ENCODE measurements around the gene DST.

- TF ChIP-seq CTCF (IDR thresholded peaks at IDR 0.05; ENCODE audit: control extremely low read depth in 1 of 3, insufficient read depth in 1 of 3, low read depth in 1 of 3, low read length in 3 of 3): no peak
- no peak for TF ChIP-seq EZH2 (IDR thresholded peaks at IDR 0.05; ENCODE audit: low read depth, low read length, severe bottlenecking)
- TF ChIP-seq ZNF274 (IDR thresholded peaks at IDR 0.05; ENCODE audit: borderline replicate concordance, extremely low read depth, low read length): no peak
- TF ChIP-seq SP1 (IDR thresholded peaks at IDR 0.05; ENCODE audit: low read depth, low read length): no peak
- no peak for TF ChIP-seq RFX5 (IDR thresholded peaks at IDR 0.05; ENCODE audit: borderline replicate concordance, low read depth, low read length)
- no peak for TF ChIP-seq YY1 (IDR thresholded peaks at IDR 0.05; ENCODE audit: low read depth, low read length)
- no peak for TF ChIP-seq KDM4A (IDR thresholded peaks at IDR 0.05; ENCODE audit: low read depth, low read length, severe bottlenecking)
- TF ChIP-seq POLR2A (IDR thresholded peaks at IDR 0.05; ENCODE audit: control extremely low read depth in 1 of 2, low read depth in 2 of 2, low read length in 2 of 2): no peak
- no peak for TF ChIP-seq MAX (IDR thresholded peaks at IDR 0.05)
- TF ChIP-seq USF2 (IDR thresholded peaks at IDR 0.05; ENCODE audit: low read length): no peak
- TF ChIP-seq POLR2AphosphoS5 (IDR thresholded peaks at IDR 0.05; ENCODE audit: low read depth, low read length): no peak
- no peak for TF ChIP-seq GABPA (IDR thresholded peaks at IDR 0.05; ENCODE audit: borderline replicate concordance, insufficient read depth, low read length)
Observed at GRCh38 chr6:56480246-56480645, 162.4 kb downstream of the DST start.
